Erythroblast (primary cell): ENCODE results near the gene PLEKHG3.

Experiments used
- GATA1 ChIP-seq: IDR thresholded peaks from 2 replicates; pipeline ENCODE4 v1.6.1; 2011; ENCODE audit warnings: low read depth, mild to moderate bottlenecking, control low read depth, low read length, moderate library complexity
- POLR2A ChIP-seq: IDR thresholded peaks from 2 replicates; pipeline ENCODE4 v1.6.1; 2011; ENCODE audit warnings: mild to moderate bottlenecking, low read length

DNA sequence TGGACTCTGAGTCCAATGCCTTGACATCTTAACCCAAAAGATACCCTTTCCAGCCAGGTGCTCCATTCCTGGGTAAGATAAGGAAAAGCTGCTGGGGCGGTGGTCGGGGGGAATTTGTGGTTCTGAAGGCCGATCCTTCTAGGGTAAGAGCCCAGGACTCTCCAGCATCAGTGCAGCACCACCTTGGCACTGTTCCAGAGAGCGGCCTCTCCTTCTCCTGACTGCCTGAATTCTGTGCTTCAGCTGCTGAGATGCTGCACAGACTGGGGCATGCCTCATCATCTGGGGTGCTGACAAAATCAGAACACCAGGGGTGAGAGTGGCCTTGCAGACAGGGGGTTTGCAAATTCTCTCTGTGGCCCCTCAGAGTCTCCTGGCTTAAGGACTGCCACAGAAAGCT is 88.0 kb downstream of the PLEKHG3 start:
- TF ChIP-seq POLR2A: no peak
- TF ChIP-seq GATA1: no peak
